ENCODE data around the gene A4GALT.
"Not testable (repeated sequence)": the region's sequence is repeated elsewhere in the genome, so short reads cannot be mapped to it uniquely, and the experiment has no call there.

The A4GALT gene

DNA sequence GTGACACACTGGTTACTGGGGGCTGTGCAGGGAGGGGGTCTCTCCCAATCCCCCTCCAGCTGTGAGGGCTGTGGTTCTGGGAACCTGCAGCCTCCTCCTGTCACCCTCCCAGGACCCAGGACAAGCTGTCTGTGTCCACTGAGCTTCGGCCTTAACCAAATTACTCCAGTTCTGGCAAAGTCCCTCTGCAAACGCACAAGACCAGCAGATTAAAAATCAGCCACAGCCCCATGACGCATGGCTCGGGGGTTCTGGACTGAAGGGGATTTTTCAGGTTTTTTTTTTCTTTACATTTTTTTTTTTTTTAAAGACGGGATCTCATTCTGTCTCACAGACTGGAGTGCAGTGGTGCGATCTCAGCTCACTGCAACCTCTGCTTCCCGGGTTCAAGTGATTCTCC, 32.2 kb upstream of the A4GALT start:
- Histone ChIP-seq H3F3A (ENCODE audit: insufficient read depth, low read length) (no peaks in the 10 kb centered on the region), H3K9ac (ENCODE audit: low read length) (no peak overlapping the region), H3K9me3 (ENCODE audit: low read length) (no peaks in the 10 kb centered on the region), H3K27ac (ENCODE audit: low read depth, low read length, poor library complexity, severe bottlenecking) (no peak overlapping the region), H3K4me1 (ENCODE audit: insufficient read depth, low read length, severe bottlenecking) (peaks cover 6% of the 10 kb centered on the region), H3K79me2 (ENCODE audit: insufficient read depth, low read length) (no peaks in the 10 kb centered on the region), H3K36me3 (ENCODE audit: insufficient read depth, low read length) (no peaks in the 10 kb centered on the region), H2AFZ (ENCODE audit: low read length) (no peak overlapping the region), H3K27me3 (ENCODE audit: insufficient read depth, low read length) (peaks cover 5% of the 10 kb centered on the region; the same call in 1 of the 2 replicates), H3K9me2 (ENCODE audit: low read depth, low read length) (no peaks in the 10 kb centered on the region), H4K20me1 (ENCODE audit: insufficient read depth, low read length) (no peaks in the 10 kb centered on the region), H3K4me3 (ENCODE audit: low read depth, low read length, poor library complexity, severe bottlenecking) (no peak overlapping the region), H3K4me2 (ENCODE audit: low read length) (no peak overlapping the region)
- TF ChIP-seq, protein P1, sequence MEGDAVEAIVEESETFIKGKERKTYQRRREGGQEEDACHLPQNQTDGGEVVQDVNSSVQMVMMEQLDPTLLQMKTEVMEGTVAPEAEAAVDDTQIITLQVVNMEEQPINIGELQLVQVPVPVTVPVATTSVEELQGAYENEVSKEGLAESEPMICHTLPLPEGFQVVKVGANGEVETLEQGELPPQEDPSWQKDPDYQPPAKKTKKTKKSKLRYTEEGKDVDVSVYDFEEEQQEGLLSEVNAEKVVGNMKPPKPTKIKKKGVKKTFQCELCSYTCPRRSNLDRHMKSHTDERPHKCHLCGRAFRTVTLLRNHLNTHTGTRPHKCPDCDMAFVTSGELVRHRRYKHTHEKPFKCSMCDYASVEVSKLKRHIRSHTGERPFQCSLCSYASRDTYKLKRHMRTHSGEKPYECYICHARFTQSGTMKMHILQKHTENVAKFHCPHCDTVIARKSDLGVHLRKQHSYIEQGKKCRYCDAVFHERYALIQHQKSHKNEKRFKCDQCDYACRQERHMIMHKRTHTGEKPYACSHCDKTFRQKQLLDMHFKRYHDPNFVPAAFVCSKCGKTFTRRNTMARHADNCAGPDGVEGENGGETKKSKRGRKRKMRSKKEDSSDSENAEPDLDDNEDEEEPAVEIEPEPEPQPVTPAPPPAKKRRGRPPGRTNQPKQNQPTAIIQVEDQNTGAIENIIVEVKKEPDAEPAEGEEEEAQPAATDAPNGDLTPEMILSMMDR (IDR thresholded peaks at IDR 0.05; ENCODE audit: low read length): no peak

DNA sequence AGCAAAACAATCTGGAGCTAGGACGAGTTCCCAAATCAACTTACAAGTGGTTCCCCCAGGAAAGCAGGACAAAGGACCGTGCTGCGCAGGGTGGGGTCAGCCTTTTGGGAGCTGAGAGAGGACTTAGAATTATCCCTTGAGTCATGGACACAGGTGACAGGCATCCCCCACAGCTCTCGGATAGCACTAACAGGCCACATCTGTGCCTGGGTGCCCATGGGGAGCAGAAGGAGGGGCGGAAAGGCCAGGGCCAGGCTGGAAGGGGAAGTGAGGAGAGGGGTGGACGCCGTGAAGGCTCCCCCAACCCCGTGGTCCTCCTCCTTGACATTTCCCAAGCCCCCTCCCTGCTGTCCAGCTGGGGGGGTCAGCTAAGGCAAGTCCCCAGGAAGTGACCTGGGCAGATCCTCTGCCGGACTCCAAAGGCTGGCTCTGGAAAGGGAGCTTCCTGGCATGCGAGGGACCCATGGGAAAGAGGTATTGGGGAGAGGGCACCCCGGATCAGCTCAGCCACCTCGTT, 31.6 kb upstream of the A4GALT start:
- Histone ChIP-seq H3K36me3 (ENCODE audit: insufficient read depth, low read length) (no peaks in the 10 kb centered on the region), H2AFZ (ENCODE audit: low read length) (no peak overlapping the region), H3K9ac (ENCODE audit: low read length) (no peak overlapping the region), H3K4me3 (ENCODE audit: low read depth, low read length, poor library complexity, severe bottlenecking) (no peak overlapping the region), H3F3A (ENCODE audit: insufficient read depth, low read length) (no peaks in the 10 kb centered on the region), H4K20me1 (ENCODE audit: insufficient read depth, low read length) (no peaks in the 10 kb centered on the region), H3K27ac (ENCODE audit: low read depth, low read length, poor library complexity, severe bottlenecking) (no peak overlapping the region), H3K9me3 (ENCODE audit: low read length) (no peaks in the 10 kb centered on the region), H3K9me2 (ENCODE audit: low read depth, low read length) (no peaks in the 10 kb centered on the region), H3K4me2 (ENCODE audit: low read length) (no peak overlapping the region), H3K4me1 (ENCODE audit: insufficient read depth, low read length, severe bottlenecking) (no peaks in the 10 kb centered on the region), H3K79me2 (ENCODE audit: insufficient read depth, low read length) (no peaks in the 10 kb centered on the region), H3K27me3 (ENCODE audit: insufficient read depth, low read length) (peaks cover 5% of the 10 kb centered on the region; the same call in 1 of the 2 replicates)
- no peak for TF ChIP-seq EZH2 (IDR thresholded peaks at IDR 0.05; ENCODE audit: borderline replicate concordance, low read length)
- TF ChIP-seq, protein P1 (IDR thresholded peaks at IDR 0.05; ENCODE audit: low read length): no peak

DNA sequence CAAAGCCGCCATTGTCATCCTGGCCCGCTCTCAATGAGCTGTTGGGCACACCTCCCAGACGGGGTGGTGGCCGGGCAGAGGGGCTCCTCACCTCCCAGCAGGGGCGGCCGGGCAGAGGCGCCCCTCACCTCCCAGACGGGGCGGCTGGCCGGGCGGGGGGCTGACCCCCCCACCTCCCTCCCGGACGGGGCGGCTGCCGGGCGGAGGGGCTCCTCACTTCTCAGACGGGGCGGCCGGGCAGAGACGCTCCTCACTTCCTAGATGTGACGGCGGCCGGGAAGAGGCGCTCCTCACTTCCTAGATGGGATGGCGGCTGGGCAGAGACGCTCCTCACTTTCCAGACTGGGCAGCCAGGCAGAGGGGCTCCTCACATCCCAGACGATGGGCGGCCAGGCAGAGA, 29.8 kb upstream of the A4GALT start:
- not testable (repeated sequence) for H3K27me3 ChIP-seq (ENCODE audit: insufficient read depth, low read length); H3K9ac ChIP-seq (ENCODE audit: low read length); H3F3A ChIP-seq (ENCODE audit: insufficient read depth, low read length); H3K4me2 ChIP-seq (ENCODE audit: low read length); H2AFZ ChIP-seq (ENCODE audit: low read length); H3K9me3 ChIP-seq (ENCODE audit: low read length); H3K27ac ChIP-seq (ENCODE audit: low read depth, low read length, poor library complexity, severe bottlenecking); H4K20me1 ChIP-seq (ENCODE audit: insufficient read depth, low read length); H3K36me3 ChIP-seq (ENCODE audit: insufficient read depth, low read length); H3K9me2 ChIP-seq (ENCODE audit: low read depth, low read length); H3K4me3 ChIP-seq (ENCODE audit: low read depth, low read length, poor library complexity, severe bottlenecking); H3K79me2 ChIP-seq (ENCODE audit: insufficient read depth, low read length); H3K4me1 ChIP-seq (ENCODE audit: insufficient read depth, low read length, severe bottlenecking)

DNA sequence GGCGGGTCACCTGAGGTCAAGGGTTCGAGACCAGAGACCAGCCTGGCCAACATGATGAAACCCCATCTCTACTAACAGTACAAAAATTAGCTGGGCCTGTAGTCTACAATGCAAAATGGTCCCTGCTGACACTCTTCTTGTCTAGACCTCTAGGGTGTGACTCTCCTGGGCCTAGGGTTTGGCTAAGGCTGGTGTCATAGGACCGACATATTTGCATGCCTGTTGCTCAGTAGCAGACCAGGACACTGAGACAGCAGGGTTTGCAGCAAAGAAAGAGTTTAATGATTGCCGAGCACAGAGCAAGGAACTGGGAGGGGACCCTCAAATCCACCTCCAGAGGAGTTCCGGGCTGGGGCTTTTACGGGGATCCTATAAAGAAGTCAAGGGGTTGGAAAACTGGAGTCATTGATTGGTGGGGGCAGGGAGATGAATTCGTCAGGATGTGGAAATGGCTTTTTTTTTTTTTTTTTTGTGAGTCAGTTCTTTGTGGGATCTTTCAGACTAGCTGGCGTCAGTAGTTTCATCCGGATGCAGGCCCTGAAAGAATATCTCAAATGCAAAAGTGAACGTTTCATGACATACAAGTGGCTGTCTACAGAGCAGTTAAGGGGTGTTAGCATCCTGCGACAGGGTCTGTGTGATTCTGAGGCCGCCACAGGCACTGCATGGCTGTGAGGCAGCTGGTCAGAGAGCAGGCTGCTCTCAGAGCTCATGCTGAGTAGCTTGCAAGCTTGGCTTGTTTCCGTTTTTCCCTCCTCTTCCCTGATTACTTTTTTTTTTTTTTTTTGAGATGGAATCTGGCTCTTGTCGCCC, 27.2 kb upstream of the A4GALT start:
- Histone ChIP-seq H2AFZ (ENCODE audit: low read length) (no peak overlapping the region), H3F3A (ENCODE audit: insufficient read depth, low read length) (no peaks in the 10 kb centered on the region), H3K4me1 (ENCODE audit: insufficient read depth, low read length, severe bottlenecking) (no peaks in the 10 kb centered on the region), H3K9me3 (ENCODE audit: low read length) (no peaks in the 10 kb centered on the region), H3K9ac (ENCODE audit: low read length) (no peak overlapping the region), H3K36me3 (ENCODE audit: insufficient read depth, low read length) (no peaks in the 10 kb centered on the region), H3K79me2 (ENCODE audit: insufficient read depth, low read length) (no peaks in the 10 kb centered on the region), H3K9me2 (ENCODE audit: low read depth, low read length) (no peaks in the 10 kb centered on the region), H3K4me3 (ENCODE audit: low read depth, low read length, poor library complexity, severe bottlenecking) (no peak overlapping the region), H3K27me3 (ENCODE audit: insufficient read depth, low read length) (peaks cover 5% of the 10 kb centered on the region; the same call in 1 of the 2 replicates), H3K27ac (ENCODE audit: low read depth, low read length, poor library complexity, severe bottlenecking) (no peak overlapping the region), H4K20me1 (ENCODE audit: insufficient read depth, low read length) (no peaks in the 10 kb centered on the region), H3K4me2 (ENCODE audit: low read length) (no peak overlapping the region)
- no peak for TF ChIP-seq EZH2 (IDR thresholded peaks at IDR 0.05; ENCODE audit: borderline replicate concordance, low read length)
- TF ChIP-seq, protein P1 (IDR thresholded peaks at IDR 0.05; ENCODE audit: low read length): no peak
